Osteocyte (in vitro differentiated cells): Measurements from ENCODE around the gene SCMH1. TPM values are rescaled to one million over a fixed set of nuclear protein-coding genes. Genes with fewer than 3 reads are reported as not detected.

ENCODE experiments used
- DNase-seq: peaks from one replicate; pipeline ENCODE4 v3.0.0; 2021; ENCODE audit warnings: mixed read lengths; ENCODE audit not compliant: unreplicated experiment; ENCODE audit errors: extremely low spot score
- H3K27ac Mint-ChIP-seq: one replicate; pipeline ENCODE4 v1.8.0; 2021; ENCODE audit warnings: mild to moderate bottlenecking, mixed read lengths; ENCODE audit not compliant: unreplicated experiment
- H3K27me3 Mint-ChIP-seq: one replicate; pipeline ENCODE4 v1.8.0; 2021; ENCODE audit warnings: mixed read lengths; ENCODE audit not compliant: unreplicated experiment
- H3K36me3 Mint-ChIP-seq: one replicate; pipeline ENCODE4 v1.8.0; 2021; ENCODE audit warnings: mixed read lengths; ENCODE audit not compliant: unreplicated experiment
- H3K4me1 Mint-ChIP-seq: one replicate; pipeline ENCODE4 v1.8.0; 2021; ENCODE audit warnings: mixed read lengths; ENCODE audit not compliant: unreplicated experiment
- H3K4me3 Mint-ChIP-seq: one replicate; pipeline ENCODE4 v1.8.0; 2021; ENCODE audit warnings: mild to moderate bottlenecking, moderate library complexity, mixed read lengths; ENCODE audit not compliant: unreplicated experiment
- H3K9me3 Mint-ChIP-seq: one replicate; pipeline ENCODE4 v1.8.0; 2021; ENCODE audit warnings: mixed read lengths; ENCODE audit not compliant: unreplicated experiment
- total RNA-seq: library from RNA; stranded (reverse); gene quantifications from 2 replicates; pipeline ENCODE4 v1.2.1, GENCODE V29; 2021
- TF ChIP-seq, protein P1 (sequence below): fragments of 200-600 bp; sonication (generic); IDR thresholded peaks from 2 replicates; pipeline ENCODE4 v1.5.0; 2021; ENCODE audit warnings: antibody characterized with exemption, mild to moderate bottlenecking, moderate library complexity

Gene SCMH1
- total RNA-seq, 1 donor from 2014 or later, result 37.5 TPM

DNA sequence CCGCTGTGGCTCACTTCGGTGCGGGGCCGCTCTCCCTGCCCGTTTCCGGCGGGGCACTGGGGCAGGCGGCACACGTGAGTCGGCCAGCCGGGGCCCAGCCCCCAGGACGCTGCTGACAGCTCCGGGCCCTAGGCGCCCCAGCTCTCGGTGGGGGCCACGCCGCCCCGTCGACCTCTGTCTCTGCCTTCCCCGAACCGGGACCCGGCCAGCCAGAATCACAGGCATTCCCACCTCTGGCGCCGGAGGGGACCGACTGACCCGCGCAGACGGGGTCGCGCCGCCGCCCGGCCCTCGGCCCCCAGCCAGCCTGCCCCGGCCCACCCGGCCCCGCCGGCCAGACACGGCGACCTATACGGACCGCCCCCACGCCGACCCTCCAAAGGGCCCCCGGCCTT is 755 bp downstream of the SCMH1 start:
- TF ChIP-seq, protein P1, sequence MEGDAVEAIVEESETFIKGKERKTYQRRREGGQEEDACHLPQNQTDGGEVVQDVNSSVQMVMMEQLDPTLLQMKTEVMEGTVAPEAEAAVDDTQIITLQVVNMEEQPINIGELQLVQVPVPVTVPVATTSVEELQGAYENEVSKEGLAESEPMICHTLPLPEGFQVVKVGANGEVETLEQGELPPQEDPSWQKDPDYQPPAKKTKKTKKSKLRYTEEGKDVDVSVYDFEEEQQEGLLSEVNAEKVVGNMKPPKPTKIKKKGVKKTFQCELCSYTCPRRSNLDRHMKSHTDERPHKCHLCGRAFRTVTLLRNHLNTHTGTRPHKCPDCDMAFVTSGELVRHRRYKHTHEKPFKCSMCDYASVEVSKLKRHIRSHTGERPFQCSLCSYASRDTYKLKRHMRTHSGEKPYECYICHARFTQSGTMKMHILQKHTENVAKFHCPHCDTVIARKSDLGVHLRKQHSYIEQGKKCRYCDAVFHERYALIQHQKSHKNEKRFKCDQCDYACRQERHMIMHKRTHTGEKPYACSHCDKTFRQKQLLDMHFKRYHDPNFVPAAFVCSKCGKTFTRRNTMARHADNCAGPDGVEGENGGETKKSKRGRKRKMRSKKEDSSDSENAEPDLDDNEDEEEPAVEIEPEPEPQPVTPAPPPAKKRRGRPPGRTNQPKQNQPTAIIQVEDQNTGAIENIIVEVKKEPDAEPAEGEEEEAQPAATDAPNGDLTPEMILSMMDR, result no peak
- DNase-seq, result peak; percentile 86
- Mint-ChIP-seq H3K9me3 (no peaks in the 10 kb centered on the region), H3K4me1 (peaks cover 30% of the 10 kb centered on the region), H3K27me3 (no peaks in the 10 kb centered on the region), H3K27ac (peak overlapping the region; percentile 92), H3K4me3 (peak overlapping the region; percentile 82), H3K36me3 (no peaks in the 10 kb centered on the region)

DNA sequence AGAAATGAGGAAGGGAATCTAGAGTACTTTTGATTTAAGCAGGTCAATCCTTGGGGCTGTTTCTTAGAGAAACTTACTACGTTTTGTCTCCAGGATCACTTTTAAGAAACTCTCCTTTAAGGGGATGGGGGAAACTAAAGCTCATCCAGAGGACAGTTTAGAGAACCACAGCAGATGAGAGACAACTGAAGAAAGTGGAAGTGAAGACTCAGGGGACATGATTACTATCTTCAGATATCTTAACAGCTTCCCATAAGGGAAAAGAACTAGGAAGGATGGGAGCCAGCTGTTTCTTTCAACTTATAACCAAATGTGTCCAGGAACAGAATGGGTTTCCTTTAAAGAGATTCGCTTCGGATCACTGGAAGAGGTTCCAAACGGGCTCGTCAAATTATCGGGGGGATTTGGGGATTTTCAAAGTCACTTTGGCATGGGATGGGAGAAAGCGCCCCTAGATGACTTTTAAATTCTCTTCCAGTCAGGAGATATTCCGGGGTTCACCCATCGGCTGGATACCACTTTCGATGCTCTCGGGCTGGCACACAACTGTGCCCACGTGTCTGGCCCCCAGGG is 1.2 kb downstream of the SCMH1 start:
- Mint-ChIP-seq H3K4me3 (peak overlapping the region; percentile 82), H3K9me3 (no peaks in the 10 kb centered on the region), H3K27me3 (no peaks in the 10 kb centered on the region), H3K27ac (peak overlapping the region; percentile 92), H3K4me1 (peaks cover 32% of the 10 kb centered on the region), H3K36me3 (peaks cover 2% of the 10 kb centered on the region)
- TF ChIP-seq, protein P1, result no peak
- no peak for DNase-seq

DNA sequence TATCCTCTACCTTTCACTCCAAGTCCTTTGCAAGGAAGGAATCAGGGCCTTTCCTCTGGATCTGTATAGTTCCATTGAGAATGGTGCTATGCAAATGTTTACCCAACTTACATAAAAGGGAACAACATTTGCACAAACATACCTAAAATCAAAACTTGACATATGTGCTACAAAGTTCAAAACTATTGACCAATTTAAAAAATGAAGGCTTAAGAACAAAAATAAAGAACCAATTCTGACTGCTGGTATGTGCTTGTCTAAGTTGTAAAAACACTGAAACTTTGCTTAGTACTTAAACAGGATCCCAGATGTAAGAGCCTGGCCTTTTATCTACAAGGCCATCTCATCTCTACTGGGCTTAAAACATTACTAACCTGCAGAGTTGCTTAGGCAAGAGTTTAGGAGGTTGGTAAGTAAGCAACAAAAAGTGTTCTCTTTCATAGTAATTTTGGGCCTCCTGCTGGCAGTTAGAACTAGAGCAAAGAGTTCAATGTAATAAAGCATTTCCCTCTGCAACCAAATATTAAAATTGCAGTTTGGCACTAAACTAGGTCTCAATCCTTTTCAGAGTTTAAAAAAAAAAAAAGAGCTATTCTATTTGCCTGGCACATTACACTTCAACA is 2.0 kb downstream of the SCMH1 start:
- H3K9me3 Mint-ChIP-seq, result no peaks in the 10 kb centered on the region
- peak overlapping the region; percentile 82 for H3K4me3 Mint-ChIP-seq
- H3K27me3 Mint-ChIP-seq, result no peaks in the 10 kb centered on the region
- DNase-seq, result no peak
- H3K36me3 Mint-ChIP-seq, result peaks cover 2% of the 10 kb centered on the region
- peaks cover 29% of the 10 kb centered on the region for H3K4me1 Mint-ChIP-seq
- TF ChIP-seq, protein P1, result peak; percentile 46
- H3K27ac Mint-ChIP-seq, result peak overlapping the region; percentile 92

DNA sequence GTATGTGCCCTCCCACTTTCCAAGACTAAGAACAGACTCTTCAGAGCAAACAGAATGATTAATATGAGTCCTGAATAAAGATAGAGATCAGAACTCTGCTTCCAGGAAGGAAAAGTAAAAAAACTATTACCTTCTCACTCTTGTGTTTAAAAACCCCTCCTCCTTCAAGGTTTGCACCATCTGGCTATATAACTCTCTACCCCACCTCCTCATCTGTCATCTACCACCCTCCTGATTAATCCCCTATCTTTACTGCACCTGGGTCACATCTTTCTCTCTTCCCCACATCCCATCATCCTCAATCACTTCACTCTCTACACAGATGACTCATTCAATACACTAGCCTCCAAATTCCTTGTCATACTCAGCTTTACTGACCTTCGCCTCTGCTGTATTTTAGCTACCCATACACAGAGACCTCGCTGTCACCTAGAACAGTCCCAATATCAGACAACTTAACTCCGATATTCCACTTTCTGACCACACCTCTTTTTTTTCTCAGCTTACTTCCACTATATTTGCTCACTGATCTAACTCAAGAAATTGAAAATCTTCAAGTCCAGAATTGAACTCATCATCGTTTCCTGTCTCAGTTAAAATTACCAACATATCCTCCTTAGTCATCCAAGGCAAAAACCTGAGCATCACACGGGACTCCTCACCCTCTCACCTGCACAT is 3.7 kb downstream of the SCMH1 start:
- no peaks in the 10 kb centered on the region for H3K27me3 Mint-ChIP-seq
- TF ChIP-seq, protein P1, result no peak
- no peaks in the 10 kb centered on the region for H3K9me3 Mint-ChIP-seq
- H3K4me3 Mint-ChIP-seq, result no peak overlapping the region
- H3K36me3 Mint-ChIP-seq, result peaks cover 2% of the 10 kb centered on the region
- H3K27ac Mint-ChIP-seq, result no peak overlapping the region
- peaks cover 28% of the 10 kb centered on the region for H3K4me1 Mint-ChIP-seq
- DNase-seq, result no peak

DNA sequence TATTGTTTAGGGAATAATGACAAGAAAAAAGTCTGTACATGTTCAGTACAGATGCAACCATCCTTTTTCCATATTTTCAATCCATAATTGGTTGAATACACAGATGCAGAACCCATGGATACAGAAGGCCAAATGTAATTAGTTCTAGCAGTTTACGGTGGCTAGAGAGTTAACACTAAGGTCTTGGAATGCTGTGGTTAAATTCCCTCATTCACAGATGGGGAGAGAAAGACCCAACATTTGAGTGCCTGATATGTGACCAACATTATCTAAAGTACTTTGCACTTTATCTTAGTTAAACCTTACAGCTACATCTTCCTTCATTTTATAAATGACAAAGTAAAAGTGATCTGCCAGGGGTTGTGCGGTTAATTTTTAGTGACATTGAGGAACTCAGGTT is 5.3 kb downstream of the SCMH1 start:
- Mint-ChIP-seq H3K27ac (no peak overlapping the region), H3K4me1 (peaks cover 23% of the 10 kb centered on the region), H3K4me3 (no peak overlapping the region), H3K36me3 (peaks cover 2% of the 10 kb centered on the region), H3K27me3 (no peaks in the 10 kb centered on the region), H3K9me3 (no peaks in the 10 kb centered on the region)
- DNase-seq, result no peak
- TF ChIP-seq, protein P1, result no peak
